Stimulated activated effector memory CD8-positive, alpha-beta T cell treated with anti-CD3 and anti-CD28 coated beads, Interleukin-12 subunit alpha, Interleukin-12 subunit beta, amount 100 ng/mL, for 72 hours (primary cell): ENCODE data around the gene AKR1E2.

Experiments
- ATAC-seq: fragments of 150-1000 bp; cut with Tn5 transposase; 2 replicates; pipeline ENCODE4 v1.10.0; 2021
- DNase-seq, 2 donors: peaks; one replicate each; pipeline ENCODE4 v3.0.0; 2021 to 2022; ENCODE audit warnings: low spot score in 2 of 2
- H3K27ac Mint-ChIP-seq: one replicate; pipeline ENCODE4 v1.8.0; 2022; ENCODE audit warnings: mild to moderate bottlenecking, mixed read lengths
- H3K36me3 Mint-ChIP-seq: one replicate; pipeline ENCODE4 v1.8.0; 2022; ENCODE audit warnings: mild to moderate bottlenecking, mixed read lengths
- H3K4me1 Mint-ChIP-seq: one replicate; pipeline ENCODE4 v1.8.0; 2022; ENCODE audit warnings: mixed read lengths
- H3K4me3 Mint-ChIP-seq: one replicate; pipeline ENCODE4 v1.8.0; 2022; ENCODE audit warnings: mild to moderate bottlenecking, mixed read lengths
- H3K9me3 Mint-ChIP-seq: one replicate; pipeline ENCODE4 v1.8.0; 2022; ENCODE audit warnings: mixed read lengths

Gene AKR1E2

DNA sequence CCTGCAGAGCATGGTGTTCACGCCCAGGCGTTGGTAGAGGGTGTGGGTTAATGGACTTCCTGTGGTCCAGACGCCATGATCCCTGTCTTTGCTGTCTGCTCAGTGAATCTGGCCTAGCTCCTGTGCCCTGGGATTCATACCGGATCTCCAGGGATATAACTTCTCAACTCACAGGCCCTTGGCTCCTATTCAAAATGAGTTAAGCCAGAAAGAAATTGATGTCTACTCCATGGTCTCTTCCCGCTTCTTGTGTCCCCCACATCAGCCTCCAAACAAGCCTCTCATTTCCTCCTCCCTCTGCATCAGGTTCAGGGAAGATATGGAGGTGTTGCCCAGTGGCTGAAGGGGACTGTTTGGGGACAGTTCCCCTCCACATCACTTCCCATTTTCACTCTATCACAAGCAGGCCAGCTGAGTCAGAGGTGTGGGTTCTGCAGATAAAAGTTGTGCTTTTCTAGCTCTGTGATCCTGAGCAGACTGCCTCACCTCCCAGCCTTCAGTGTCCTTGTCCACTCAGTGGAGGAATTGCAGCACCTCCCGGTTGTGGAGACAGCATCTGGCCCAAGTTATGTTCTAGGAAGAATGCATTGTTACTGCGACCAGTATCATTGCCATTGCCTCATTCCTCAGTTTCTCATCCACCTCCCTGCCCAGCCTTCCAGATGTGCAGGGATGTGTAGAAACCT, 22.5 kb downstream of the AKR1E2 start:
- H3K36me3 Mint-ChIP-seq = no peaks in the 10 kb centered on the region
- H3K9me3 Mint-ChIP-seq = no peaks in the 10 kb centered on the region
- ATAC-seq (no peak), DNase-seq (peak in 1 of 2 donors; percentile 40)
- H3K4me1 Mint-ChIP-seq = peaks cover 15% of the 10 kb centered on the region
- H3K4me3 Mint-ChIP-seq = no peak overlapping the region
- H3K27ac Mint-ChIP-seq = no peak overlapping the region

DNA sequence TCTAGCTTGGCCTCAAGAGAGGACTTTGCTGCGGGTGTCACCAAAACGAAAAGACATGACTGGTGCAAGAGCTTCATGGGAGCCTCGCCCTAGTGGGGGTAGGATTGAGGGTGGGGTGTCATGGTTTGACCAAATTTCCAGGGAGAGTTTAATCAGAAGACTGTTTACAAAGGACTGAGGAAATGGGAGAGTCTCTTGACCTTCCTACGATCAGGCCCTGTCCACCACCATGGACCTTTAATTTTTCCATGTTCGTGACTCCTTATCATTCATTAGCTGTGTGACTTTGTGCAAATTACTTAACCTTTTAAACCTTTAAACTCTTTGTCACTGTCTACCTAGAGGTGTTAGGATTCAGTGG, 23.0 kb downstream of the AKR1E2 start:
- ATAC-seq (no peak), DNase-seq (no peak)
- peaks cover 15% of the 10 kb centered on the region for H3K4me1 Mint-ChIP-seq
- H3K27ac Mint-ChIP-seq = no peak overlapping the region
- H3K4me3 Mint-ChIP-seq = no peak overlapping the region
- H3K9me3 Mint-ChIP-seq = no peaks in the 10 kb centered on the region
- no peaks in the 10 kb centered on the region for H3K36me3 Mint-ChIP-seq

DNA sequence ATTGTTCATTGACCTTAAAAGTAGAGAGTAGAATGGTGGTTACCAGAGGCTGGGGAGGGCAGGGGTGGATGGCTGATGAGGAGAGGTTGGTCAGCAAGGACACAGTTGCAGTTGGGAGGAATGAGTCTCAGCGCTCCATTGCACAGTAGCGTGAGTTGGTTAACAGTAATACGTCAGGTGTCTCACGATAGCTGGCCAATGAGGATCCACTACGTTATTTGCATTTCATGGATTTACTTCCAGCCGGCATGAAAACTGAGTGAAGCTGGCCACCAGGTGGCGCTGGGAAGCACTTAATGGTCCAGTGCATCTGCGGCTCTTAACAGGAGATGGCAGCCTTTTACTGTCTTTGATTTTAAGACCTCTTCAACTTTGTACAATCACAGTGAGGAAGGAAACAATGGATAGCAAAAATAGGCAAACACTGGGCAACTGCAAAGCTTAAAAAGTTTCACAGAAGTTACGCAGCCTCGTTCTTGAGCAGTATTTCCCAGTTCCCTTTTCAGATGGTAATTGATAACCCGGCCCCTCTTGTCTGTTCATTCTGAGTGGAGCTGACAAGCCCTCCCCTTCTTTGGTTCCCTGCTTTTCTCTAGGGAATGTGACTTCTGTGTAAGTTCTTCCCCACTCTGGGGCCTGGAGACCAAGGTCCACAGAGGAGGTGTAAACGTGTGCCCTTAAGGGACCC, 23.7 kb downstream of the AKR1E2 start:
- Mint-ChIP-seq H3K9me3 (no peaks in the 10 kb centered on the region), H3K4me3 (no peak overlapping the region), H3K4me1 (peaks cover 15% of the 10 kb centered on the region), H3K27ac (no peak overlapping the region), H3K36me3 (no peaks in the 10 kb centered on the region)
- DNase-seq = peak; percentile 74 to 87
- ATAC-seq = peak; percentile 83

DNA sequence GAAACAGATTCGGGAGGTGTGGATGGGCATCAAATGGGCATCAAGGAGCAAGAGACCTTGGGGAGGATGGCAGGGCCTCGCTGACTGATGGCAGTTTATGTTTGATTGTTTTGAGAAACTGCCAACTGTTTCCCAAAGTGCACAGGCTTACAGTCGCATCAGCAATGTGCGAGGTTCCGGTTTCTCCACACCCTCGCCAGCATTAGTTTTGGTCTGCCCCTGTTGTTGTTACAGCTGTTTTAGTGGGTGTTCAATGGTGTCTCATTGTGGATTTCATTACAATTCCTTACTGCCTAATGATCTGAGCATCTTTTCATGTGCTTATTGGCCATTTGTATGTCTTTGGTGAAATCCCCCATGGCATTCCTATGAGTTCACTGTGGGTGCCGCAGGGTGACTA, 24.4 kb downstream of the AKR1E2 start:
- Mint-ChIP-seq H3K9me3 (no peaks in the 10 kb centered on the region), H3K4me3 (no peak overlapping the region), H3K36me3 (no peaks in the 10 kb centered on the region), H3K4me1 (peaks cover 15% of the 10 kb centered on the region), H3K27ac (no peak overlapping the region)
- no peak for ATAC-seq
- DNase-seq = no peak

DNA sequence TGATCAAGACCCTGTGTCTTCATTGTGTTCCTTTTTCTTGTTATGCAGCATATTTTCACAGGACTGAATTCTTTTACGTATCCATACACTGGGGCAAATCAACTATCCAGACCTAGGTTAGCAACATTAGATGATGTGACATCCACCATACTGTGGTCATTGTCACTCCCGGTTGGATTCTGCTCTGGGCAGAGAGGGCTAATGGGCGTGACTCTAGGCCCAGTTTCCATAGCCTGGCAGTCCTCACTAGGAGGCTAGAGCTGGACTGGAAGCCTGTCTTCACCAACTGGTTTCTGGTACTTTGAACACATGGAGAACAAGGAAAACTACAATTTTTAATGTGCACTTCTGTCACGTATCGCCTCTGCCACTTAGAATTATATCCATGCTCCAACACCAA, 25.2 kb downstream of the AKR1E2 start:
- H3K27ac Mint-ChIP-seq = no peak overlapping the region
- DNase-seq (peak in 1 of 2 donors; percentile 33), ATAC-seq (no peak)
- no peaks in the 10 kb centered on the region for H3K36me3 Mint-ChIP-seq
- no peaks in the 10 kb centered on the region for H3K9me3 Mint-ChIP-seq
- H3K4me1 Mint-ChIP-seq = peaks cover 15% of the 10 kb centered on the region
- no peak overlapping the region for H3K4me3 Mint-ChIP-seq

DNA sequence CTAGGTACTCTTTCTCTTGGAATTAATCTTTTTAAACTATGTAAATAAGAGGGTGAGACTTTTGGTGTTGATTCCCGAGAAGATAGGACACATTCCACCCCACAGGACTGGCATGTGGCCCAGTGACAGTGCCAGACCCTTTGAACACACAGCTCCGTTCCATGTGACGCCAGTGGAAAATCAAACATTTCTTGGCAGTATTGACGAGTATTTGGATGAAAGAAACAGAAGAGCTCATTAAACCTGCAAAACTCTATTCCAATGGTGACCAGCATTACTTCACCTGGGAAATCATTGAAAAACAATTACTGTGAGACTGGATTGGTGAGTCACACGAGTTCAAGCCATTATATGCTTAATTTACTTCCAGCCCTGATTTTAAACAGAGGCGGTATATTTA, 25.8 kb downstream of the AKR1E2 start:
- H3K9me3 Mint-ChIP-seq = no peaks in the 10 kb centered on the region
- DNase-seq (no peak), ATAC-seq (no peak)
- no peak overlapping the region for H3K4me3 Mint-ChIP-seq
- no peaks in the 10 kb centered on the region for H3K36me3 Mint-ChIP-seq
- no peak overlapping the region for H3K27ac Mint-ChIP-seq
- peaks cover 15% of the 10 kb centered on the region for H3K4me1 Mint-ChIP-seq

DNA sequence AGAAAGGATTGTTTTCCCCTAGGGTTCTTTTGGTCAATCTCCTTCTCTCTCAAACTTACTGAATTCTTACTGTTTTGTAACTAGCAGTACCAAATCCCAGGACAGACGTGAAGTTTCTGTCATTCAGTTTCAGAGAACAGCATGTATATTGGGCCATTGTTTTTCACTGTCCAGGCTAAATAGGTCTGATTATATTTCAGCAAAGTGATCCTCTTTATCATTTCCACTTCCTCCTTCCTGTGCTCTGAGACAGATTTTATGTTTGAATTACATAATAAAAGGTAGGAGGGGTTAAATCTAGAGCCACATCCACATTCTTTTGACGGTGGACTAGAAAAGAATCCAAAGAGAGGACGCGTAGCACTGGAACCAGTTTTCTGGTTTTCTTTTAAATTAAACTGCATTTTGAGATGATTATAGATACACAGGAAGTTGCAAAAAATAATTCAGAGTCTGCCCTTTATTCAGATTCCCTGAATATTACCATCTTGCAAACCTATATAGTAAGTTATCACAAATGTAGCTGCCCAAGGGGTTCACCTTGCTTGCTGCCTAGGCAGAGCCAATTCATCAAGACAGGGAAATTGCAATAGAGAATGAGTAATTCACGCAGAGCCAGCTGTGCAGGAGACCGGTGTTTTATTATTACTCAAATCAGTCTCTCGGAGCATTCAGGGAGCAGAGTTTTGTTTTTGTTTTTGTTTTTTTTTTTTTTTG, 40.1 kb downstream of the AKR1E2 start:
- no peak overlapping the region for H3K4me3 Mint-ChIP-seq
- no peaks in the 10 kb centered on the region for H3K36me3 Mint-ChIP-seq
- H3K4me1 Mint-ChIP-seq = no peaks in the 10 kb centered on the region
- DNase-seq = no peak
- no peak overlapping the region for H3K27ac Mint-ChIP-seq
- peak; percentile 42 for ATAC-seq
- H3K9me3 Mint-ChIP-seq = no peaks in the 10 kb centered on the region

DNA sequence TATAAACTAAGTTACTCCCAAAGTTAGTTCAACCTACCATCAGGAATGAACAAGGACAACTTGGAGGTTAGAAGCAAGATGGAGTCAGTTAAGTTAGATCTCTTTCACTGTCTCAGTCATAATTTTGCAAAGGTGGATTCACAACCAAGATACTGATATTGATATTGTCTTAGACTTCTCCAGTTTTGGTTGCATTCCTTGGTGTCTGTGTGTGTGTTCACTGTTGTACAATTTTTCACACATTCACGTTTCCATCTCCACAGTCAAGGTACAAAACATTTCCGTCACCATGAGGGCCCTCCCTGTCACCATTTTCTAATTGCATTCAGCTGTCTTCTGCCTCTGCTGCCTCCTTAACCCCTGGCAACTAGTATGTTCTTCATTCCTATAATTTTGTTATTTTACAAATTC, 41.1 kb downstream of the AKR1E2 start:
- Mint-ChIP-seq H3K9me3 (no peaks in the 10 kb centered on the region), H3K4me1 (no peaks in the 10 kb centered on the region), H3K4me3 (no peak overlapping the region), H3K27ac (no peak overlapping the region), H3K36me3 (no peaks in the 10 kb centered on the region)
- ATAC-seq = no peak
- DNase-seq = no peak

DNA sequence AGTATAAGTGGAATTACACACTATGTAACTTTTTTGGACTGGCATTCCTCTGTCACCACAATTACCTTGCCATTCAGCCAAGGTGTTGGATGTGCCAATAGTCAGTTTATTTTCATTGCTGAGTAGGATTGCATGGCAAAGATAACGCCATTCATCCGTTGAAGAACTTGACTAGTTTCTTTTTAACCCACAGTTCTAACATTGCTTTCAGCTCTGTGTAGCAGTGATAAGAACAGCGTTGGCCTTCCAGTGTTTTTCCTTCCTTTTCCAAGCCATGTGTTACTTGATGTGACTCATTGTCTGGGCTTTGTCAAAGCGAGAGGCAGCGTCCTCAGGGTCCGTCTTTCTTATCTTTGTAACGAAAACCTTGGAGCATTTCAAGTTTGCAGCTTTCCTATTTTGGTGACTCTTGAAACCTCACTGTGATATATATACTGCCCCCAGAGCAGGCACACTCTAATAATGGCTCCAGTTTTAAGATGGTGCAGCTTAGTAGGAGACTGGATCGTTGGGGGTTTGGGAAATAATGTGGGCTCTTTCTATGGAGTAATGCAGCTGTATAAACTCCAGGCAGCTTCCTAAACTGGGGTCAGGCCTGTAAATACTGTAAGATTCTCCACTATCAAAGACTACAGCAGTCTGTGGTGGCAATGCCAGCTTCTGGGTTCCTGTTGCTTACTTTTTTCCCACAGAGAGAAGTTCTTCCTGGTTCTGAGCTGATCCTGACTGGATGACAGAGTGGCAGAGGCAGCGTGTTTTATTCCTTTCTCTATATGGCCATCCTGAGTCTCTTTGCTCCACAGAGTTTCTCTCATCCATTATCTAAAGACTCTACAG, 41.7 kb downstream of the AKR1E2 start:
- DNase-seq = no peak
- Mint-ChIP-seq H3K27ac (no peak overlapping the region), H3K36me3 (no peaks in the 10 kb centered on the region), H3K4me1 (no peaks in the 10 kb centered on the region), H3K9me3 (no peaks in the 10 kb centered on the region), H3K4me3 (no peak overlapping the region)
- ATAC-seq = no peak

DNA sequence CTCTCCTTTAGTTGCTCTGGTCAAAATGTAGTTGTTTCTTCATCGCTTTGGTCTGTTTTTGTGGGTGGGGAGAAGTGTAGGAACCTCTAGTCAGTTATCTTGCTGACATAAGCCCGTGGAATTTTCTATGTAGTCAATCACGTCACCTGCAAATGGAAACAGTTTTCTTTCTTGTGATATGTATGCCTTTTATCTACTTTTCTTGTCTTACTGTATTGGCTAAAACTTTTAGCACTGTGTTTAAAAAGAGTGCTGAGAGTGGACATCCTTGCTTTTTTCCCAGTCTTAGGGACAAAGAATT, 42.3 kb downstream of the AKR1E2 start:
- Mint-ChIP-seq H3K36me3 (no peaks in the 10 kb centered on the region), H3K9me3 (no peaks in the 10 kb centered on the region), H3K27ac (no peak overlapping the region), H3K4me3 (no peak overlapping the region), H3K4me1 (no peaks in the 10 kb centered on the region)
- no peak for DNase-seq
- no peak for ATAC-seq

DNA sequence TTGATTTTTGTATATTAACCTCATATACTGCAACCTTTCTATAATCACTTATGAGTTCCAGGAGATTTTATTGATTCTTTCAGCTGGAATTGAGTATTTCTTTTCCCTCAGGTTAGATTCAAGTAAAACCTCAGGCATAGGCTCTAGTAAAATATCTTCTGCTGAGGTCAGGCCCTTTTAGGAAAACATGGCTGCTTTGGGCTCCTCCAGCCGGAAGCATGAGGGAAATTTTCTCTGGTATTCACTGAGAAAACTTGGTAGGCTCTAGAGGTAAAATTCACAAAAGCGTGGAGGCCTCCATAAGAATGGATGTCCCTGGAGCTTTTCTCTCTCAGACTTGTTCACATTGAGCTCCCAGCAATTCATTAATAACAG, 56.7 kb downstream of the AKR1E2 start:
- Mint-ChIP-seq H3K4me3 (no peak overlapping the region), H3K27ac (no peak overlapping the region), H3K4me1 (no peaks in the 10 kb centered on the region), H3K36me3 (no peaks in the 10 kb centered on the region), H3K9me3 (no peaks in the 10 kb centered on the region)
- ATAC-seq (no peak), DNase-seq (no peak)

DNA sequence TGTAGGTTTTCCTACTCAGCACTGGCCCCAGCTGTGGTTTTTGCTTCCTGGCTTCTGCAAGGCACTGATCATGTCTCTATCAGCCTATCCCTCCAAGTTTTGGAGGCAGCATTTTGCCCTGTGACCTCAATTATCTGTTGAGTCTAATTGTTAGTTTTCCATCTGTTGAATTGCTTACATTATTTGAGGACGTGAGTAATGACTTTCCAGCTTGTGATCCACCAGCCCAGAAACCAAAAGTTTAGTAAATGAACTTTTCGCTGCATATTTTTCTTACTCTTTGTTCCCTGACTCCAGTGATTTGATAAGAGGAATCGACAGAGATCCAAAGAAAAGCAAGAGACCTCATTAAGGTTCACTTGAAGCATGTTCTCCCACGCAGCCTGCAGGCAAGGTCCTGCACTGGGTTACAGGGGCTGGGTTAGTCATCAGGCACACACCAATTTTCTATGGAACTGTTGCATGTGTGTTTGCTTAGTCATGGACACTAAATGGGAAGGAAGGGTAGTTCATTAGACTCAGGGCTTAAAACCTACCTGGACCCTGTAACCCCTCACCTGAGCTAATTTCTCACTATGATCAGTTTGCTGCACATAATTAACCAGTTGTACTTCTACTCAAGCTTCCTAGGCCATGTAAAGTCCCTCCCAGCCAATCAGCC, 57.2 kb downstream of the AKR1E2 start:
- H3K4me3 Mint-ChIP-seq = no peak overlapping the region
- H3K4me1 Mint-ChIP-seq = no peaks in the 10 kb centered on the region
- ATAC-seq (no peak), DNase-seq (no peak)
- H3K36me3 Mint-ChIP-seq = no peaks in the 10 kb centered on the region
- no peak overlapping the region for H3K27ac Mint-ChIP-seq
- no peaks in the 10 kb centered on the region for H3K9me3 Mint-ChIP-seq

DNA sequence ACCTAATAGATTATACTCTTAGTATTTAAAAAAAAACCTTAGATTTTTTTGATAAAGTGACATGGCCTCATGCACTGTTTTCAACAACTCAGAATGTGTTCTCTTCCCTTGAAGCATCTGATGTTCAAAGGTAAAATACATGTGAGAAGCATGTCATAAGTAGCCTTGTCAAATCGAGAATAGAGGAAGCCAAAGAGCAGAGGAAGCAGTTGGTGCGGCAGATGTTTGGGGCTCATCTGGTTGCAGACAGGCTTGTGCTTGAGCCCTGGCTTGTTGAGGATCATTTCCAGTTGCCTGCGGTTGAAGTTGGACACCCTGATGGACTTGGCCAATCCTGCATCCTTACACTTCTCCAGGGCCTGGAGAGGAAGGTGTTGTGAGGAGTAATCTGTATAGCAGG, 59.2 kb downstream of the AKR1E2 start:
- Mint-ChIP-seq H3K4me1 (no peaks in the 10 kb centered on the region), H3K36me3 (no peaks in the 10 kb centered on the region), H3K9me3 (no peaks in the 10 kb centered on the region), H3K4me3 (no peak overlapping the region), H3K27ac (no peak overlapping the region)
- ATAC-seq (no peak), DNase-seq (no peak)

DNA sequence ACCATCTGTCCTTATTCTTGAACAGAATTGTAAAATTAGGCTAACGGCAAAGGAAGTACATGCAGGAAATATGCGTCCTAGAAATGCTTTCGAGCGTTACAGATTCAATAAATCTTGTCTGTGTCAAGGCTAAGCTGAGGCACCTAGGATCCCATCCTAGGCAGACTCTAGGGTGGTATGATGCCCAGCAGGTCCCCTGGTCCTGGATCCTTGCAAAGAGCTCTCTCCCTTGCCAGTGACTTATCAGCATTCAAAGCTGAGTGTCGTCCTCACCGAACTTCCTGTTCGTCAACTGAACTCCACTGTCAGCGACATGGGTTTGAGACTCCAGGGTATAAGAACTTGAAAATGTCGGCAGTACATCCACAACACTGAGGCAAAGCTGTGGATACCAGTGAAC, 61.5 kb downstream of the AKR1E2 start:
- no peaks in the 10 kb centered on the region for H3K4me1 Mint-ChIP-seq

DNA sequence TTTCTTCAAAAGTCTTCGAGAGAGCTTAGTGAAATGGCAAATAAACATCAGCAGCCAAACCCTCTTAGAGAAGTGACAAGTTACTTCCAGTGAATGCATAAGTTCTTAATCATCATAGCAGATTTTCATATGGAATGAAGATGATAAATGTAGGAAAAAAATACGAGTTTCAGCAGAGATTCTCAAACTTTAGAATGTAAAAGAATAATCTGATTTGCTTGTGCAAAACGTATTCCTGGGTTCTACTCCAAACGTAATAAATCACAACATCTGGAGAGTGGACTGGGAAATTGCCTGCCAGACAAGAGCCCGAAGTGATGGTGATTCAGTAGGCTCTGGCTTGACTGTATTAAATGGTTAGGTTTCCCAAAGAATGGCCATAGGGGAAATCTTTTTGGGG, 62.2 kb downstream of the AKR1E2 start:
- DNase-seq (no peak), ATAC-seq (no peak)
- Mint-ChIP-seq H3K4me3 (no peak overlapping the region), H3K36me3 (no peaks in the 10 kb centered on the region), H3K4me1 (no peaks in the 10 kb centered on the region), H3K27ac (no peak overlapping the region), H3K9me3 (no peaks in the 10 kb centered on the region)

More for the DNA sequence above, 61.5 kb downstream of the AKR1E2 start:
- DNase-seq = no peak
- Mint-ChIP-seq H3K9me3 (no peaks in the 10 kb centered on the region), H3K36me3 (no peaks in the 10 kb centered on the region), H3K27ac (no peak overlapping the region), H3K4me3 (no peak overlapping the region)
- no peak for ATAC-seq
